SHP77 (cell line): ENCODE data around the gene GALP.
"Not testable (repeated sequence)": the region's sequence is repeated elsewhere in the genome, so short reads cannot be mapped to it uniquely, and the experiment has no call there.

Experiments used
- DNase-seq, 2 experiments: peaks; one replicate each; lab custom pipeline; 2025; lab: John Stamatoyannopoulos, UW

GALP gene

GRCh38 chr19:56148096-56148495 lies 27.7 kb upstream of the GALP start:
- DNase-seq: no peak

GRCh38 chr19:56148955-56149655 lies 26.7 kb upstream of the GALP start:
- DNase-seq: not testable (repeated sequence)

GRCh38 chr19:56149656-56150038 lies 26.2 kb upstream of the GALP start:
- no peak for DNase-seq

GRCh38 chr19:56150358-56150757 lies 25.4 kb upstream of the GALP start:
- DNase-seq: no peak

GRCh38 chr19:56152644-56153043 lies 23.2 kb upstream of the GALP start:
- DNase-seq: no peak

- DNase-seq: no peak
Measured at GRCh38 chr19:56153507-56153906, 22.3 kb upstream of the GALP start.

- DNase-seq: no peak
Measured at GRCh38 chr19:56155124-56155687, 20.6 kb upstream of the GALP start.

- no peak for DNase-seq
Measured at GRCh38 chr19:56156768-56157167, 19.0 kb upstream of the GALP start.

GRCh38 chr19:56158170-56158757 lies 17.5 kb upstream of the GALP start:
- DNase-seq: no peak

- no peak for DNase-seq
Measured at GRCh38 chr19:56159009-56159559, 16.7 kb upstream of the GALP start.

GRCh38 chr19:56159622-56160271 lies 16.1 kb upstream of the GALP start:
- DNase-seq: no peak

GRCh38 chr19:56161534-56161933 lies 14.3 kb upstream of the GALP start:
- no peak for DNase-seq

GRCh38 chr19:56162258-56162657 lies 13.6 kb upstream of the GALP start:
- DNase-seq: no peak

GRCh38 chr19:56163097-56163496 lies 12.7 kb upstream of the GALP start:
- no peak for DNase-seq

GRCh38 chr19:56167064-56167578 lies 8.7 kb upstream of the GALP start:
- no peak for DNase-seq

GRCh38 chr19:56170261-56170660 lies 5.5 kb upstream of the GALP start:
- DNase-seq: peak; percentile 39 to 77

- DNase-seq: no peak
Measured at GRCh38 chr19:56174086-56174485, 1.7 kb upstream of the GALP start.

GRCh38 chr19:56174550-56174949 lies 1.3 kb upstream of the GALP start:
- peak; percentile 3 to 17 for DNase-seq

- DNase-seq: not testable (repeated sequence)
Measured at GRCh38 chr19:56176310-56176709, 502 bp downstream of the GALP start.

- DNase-seq: no peak
Measured at GRCh38 chr19:56176881-56177280, 1.1 kb downstream of the GALP start.

GRCh38 chr19:56177564-56178243 lies 1.9 kb downstream of the GALP start:
- DNase-seq: no peak

GRCh38 chr19:56189785-56190184 lies 14.0 kb downstream of the GALP start:
- no peak for DNase-seq
